H1 (cell line): Measurements from ENCODE around the gene GAPT. TPM values are rescaled to one million over a fixed set of nuclear protein-coding genes. Genes with fewer than 3 reads are reported as not detected.

Source experiments
- CTCF ChIA-PET: fragments of 300-600 bp; sonication (Branson Sonifier 250); formaldehyde crosslinking; loops from one replicate; lab custom pipeline; 2021; ENCODE audit not compliant: partially characterized antibody; lab: Charles Lee
- POLR2A ChIA-PET: fragments of 300-600 bp; sonication (Branson Sonifier 250); formaldehyde crosslinking; loops from one replicate; lab custom pipeline; 2021; ENCODE audit warnings: inconsistent platforms; ENCODE audit not compliant: partially characterized antibody; lab: Charles Lee
- DNase-seq, 2 experiments: peaks; one replicate each; pipeline versions ENCODE4 v3.0.0 to v3.0.0-alpha.2; 2010 to 2022; ENCODE audit warnings: low spot score in 2 of 2, low read depth in 1 of 2, mixed read lengths in 1 of 2
- FAIRE-seq: peaks from 2 replicates; lab custom pipeline; 2011; peaks lifted over from hg19 to GRCh38; lab: Jason Lieb, UNC
- H2AFZ ChIP-seq: 2 replicates; pipeline ENCODE4 v1.8.1; 2012; ENCODE audit warnings: low read length, inconsistent platforms
- H2AK5ac ChIP-seq: 2 replicates; pipeline ENCODE4 v1.6.1; 2013; ENCODE audit warnings: low read depth, low read length
- H2BK120ac ChIP-seq: replicated peaks from 2 replicates; pipeline ENCODE3; 2013; ENCODE audit warnings: low read depth, low read length, inconsistent platforms
- H2BK12ac ChIP-seq: 2 replicates; pipeline ENCODE4 v1.6.1; 2013; ENCODE audit warnings: low read depth, low read length
- H2BK15ac ChIP-seq: 2 replicates; pipeline ENCODE4 v1.6.1; 2013; ENCODE audit warnings: low read length
- H2BK20ac ChIP-seq: 2 replicates; pipeline ENCODE4 v1.6.1; 2013; ENCODE audit warnings: low read length
- H2BK5ac ChIP-seq: 2 replicates; pipeline ENCODE4 v1.6.1; 2013; ENCODE audit warnings: low read depth, low read length
- H3K14ac ChIP-seq: 2 replicates; pipeline ENCODE4 v1.6.1; 2013; ENCODE audit warnings: inconsistent platforms; ENCODE audit not compliant: insufficient read length
- H3K18ac ChIP-seq: 2 replicates; pipeline ENCODE4 v1.6.1; 2013; ENCODE audit warnings: low read length; ENCODE audit errors: extremely low read depth
- H3K23ac ChIP-seq: 2 replicates; pipeline ENCODE4 v1.6.1; 2013; ENCODE audit warnings: inconsistent platforms; ENCODE audit not compliant: insufficient read length
- H3K23me2 ChIP-seq: 2 replicates; pipeline ENCODE4 v1.6.1; 2013; ENCODE audit warnings: low read depth, low read length
- H3K27ac ChIP-seq: 2 replicates; pipeline ENCODE4 v1.6.1; 2011; ENCODE audit warnings: low read depth, low read length, inconsistent platforms
- H3K27me3 ChIP-seq, 4 experiments: replicated peaks in 1 of 4; 1 replicate in 1 of 4; 2 replicates in 3 of 4; pipeline versions ENCODE4 v1.6.1 to v1.8.1; 2011 to 2013; ENCODE audit warnings: low read length in 3 of 4, mild to moderate bottlenecking in 3 of 4, inconsistent platforms in 2 of 4, mixed read lengths in 2 of 4, moderate library complexity in 1 of 4; ENCODE audit not compliant: control insufficient read depth in 3 of 4, insufficient read depth in 3 of 4; ENCODE audit errors: extremely low read depth in 1 of 4
- H3K36me3 ChIP-seq, 4 experiments: 2 replicates each; pipeline versions ENCODE4 v1.6.1 to v1.8.1; 2011 to 2013; ENCODE audit warnings: mild to moderate bottlenecking in 4 of 4, low read length in 3 of 4, moderate library complexity in 2 of 4, control low read depth in 1 of 4, inconsistent platforms in 1 of 4; ENCODE audit not compliant: insufficient read depth in 4 of 4, control insufficient read depth in 2 of 4
- H3K4ac ChIP-seq: replicated peaks from 2 replicates; pipeline ENCODE3; 2013; ENCODE audit warnings: low read length, low read depth, mixed read lengths, inconsistent platforms; ENCODE audit not compliant: insufficient read length
- H3K4me1 ChIP-seq, 4 experiments: replicated peaks in 1 of 4; 1 replicate in 1 of 4; 2 replicates in 3 of 4; pipeline versions ENCODE4 v1.6.1 to v1.8.1; 2011 to 2013; ENCODE audit warnings: low read length in 3 of 4, inconsistent platforms in 2 of 4, mixed read lengths in 1 of 4; ENCODE audit not compliant: insufficient read depth in 4 of 4, control insufficient read depth in 3 of 4
- H3K4me2 ChIP-seq, 2 experiments: 2 replicates each; pipeline versions ENCODE4 v1.6.1 to v1.8.1; 2011 to 2013; ENCODE audit warnings: low read depth in 2 of 2, low read length in 2 of 2, control low read depth in 1 of 2, inconsistent platforms in 1 of 2, mild to moderate bottlenecking in 1 of 2; ENCODE audit not compliant: insufficient read depth in 1 of 2
- H3K4me3 ChIP-seq, 4 experiments: fragments of 200-600, 300-600 bp in 1 of 4; sonication (generic), shearing (Covaris generic), sonication (Bioruptor Twin) in 1 of 4; 2 replicates each; pipeline versions ENCODE4 v1.5.1 to v1.8.1; 2011 to 2016; ENCODE audit warnings: low read length in 4 of 4, low read depth in 3 of 4, control low read depth in 2 of 4, inconsistent platforms in 2 of 4, mild to moderate bottlenecking in 2 of 4, mixed read lengths in 1 of 4, moderate library complexity in 1 of 4; ENCODE audit not compliant: insufficient read depth in 2 of 4; ENCODE audit errors: extremely low read depth in 1 of 4
- H3K56ac ChIP-seq: replicated peaks from 2 replicates; pipeline ENCODE3; 2013; ENCODE audit warnings: low read depth, mild to moderate bottlenecking, mixed read lengths, low read length, inconsistent platforms; ENCODE audit not compliant: insufficient read length
- H3K79me1 ChIP-seq: 2 replicates; pipeline ENCODE4 v1.6.1; 2013; ENCODE audit warnings: low read depth, low read length, control low read depth
- H3K79me2 ChIP-seq, 2 experiments: 2 replicates each; pipeline versions ENCODE4 v1.6.1 to v1.8.1; 2012 to 2013; ENCODE audit warnings: low read length in 2 of 2, mild to moderate bottlenecking in 2 of 2, inconsistent platforms in 1 of 2; ENCODE audit not compliant: insufficient read depth in 2 of 2, control insufficient read depth in 1 of 2
- H3K9ac ChIP-seq, 4 experiments: replicated peaks in 1 of 4; 1 replicate in 1 of 4; 2 replicates in 3 of 4; pipeline versions ENCODE4 v1.6.1 to v1.8.1; 2011 to 2013; ENCODE audit warnings: low read depth in 3 of 4, low read length in 3 of 4, control low read depth in 2 of 4, mild to moderate bottlenecking in 2 of 4, moderate library complexity in 2 of 4, inconsistent platforms in 1 of 4; ENCODE audit errors: extremely low read depth in 1 of 4
- H3K9me3 ChIP-seq, 2 experiments: 2 replicates each; pipeline versions ENCODE4 v1.6.1 to v1.8.1; 2012 to 2013; ENCODE audit warnings: mild to moderate bottlenecking in 2 of 2, moderate library complexity in 2 of 2, control low read depth in 1 of 2, inconsistent platforms in 1 of 2, low read depth in 1 of 2, low read length in 1 of 2, mixed read lengths in 1 of 2; ENCODE audit not compliant: insufficient read depth in 2 of 2
- H4K20me1 ChIP-seq, 2 experiments: replicated peaks in 1 of 2; 2 replicates each; pipeline versions ENCODE3 to v1.8.1; 2011 to 2013; ENCODE audit warnings: inconsistent platforms in 2 of 2, low read length in 2 of 2, mild to moderate bottlenecking in 1 of 2; ENCODE audit not compliant: insufficient read depth in 2 of 2, control insufficient read depth in 1 of 2
- H4K5ac ChIP-seq: 2 replicates; pipeline ENCODE4 v1.6.1; 2013; ENCODE audit warnings: low read length, low read depth, mixed read lengths, inconsistent platforms; ENCODE audit not compliant: insufficient read length
- H4K8ac ChIP-seq: 2 replicates; pipeline ENCODE4 v1.8.0; 2013; ENCODE audit warnings: mild to moderate bottlenecking, moderate library complexity, low read length, inconsistent platforms; ENCODE audit not compliant: insufficient read depth; ENCODE audit errors: extremely low read depth
- H4K91ac ChIP-seq: replicated peaks from 2 replicates; pipeline ENCODE3; 2013; ENCODE audit warnings: low read length, mixed read lengths, inconsistent platforms; ENCODE audit not compliant: insufficient read length
- CBX5 ChIP-seq: fragments of 300-800, 300-1000 bp; sonication (generic); IDR thresholded peaks from 2 replicates; pipeline ENCODE4 v1.7.1; 2016; ENCODE audit warnings: antibody characterized with exemption, low read length, low read depth
- CTBP2 ChIP-seq: IDR thresholded peaks from 2 replicates; pipeline ENCODE4 v1.7.0; 2011; ENCODE audit warnings: borderline replicate concordance, mild to moderate bottlenecking, moderate library complexity, mixed read lengths, low read length; ENCODE audit not compliant: insufficient read depth, insufficient read length
- JUN ChIP-seq: IDR thresholded peaks from 2 replicates; pipeline ENCODE4 v1.6.1; 2011; ENCODE audit warnings: low read depth, mild to moderate bottlenecking, improper control_type of control experiment, low read length
- POLR2A ChIP-seq, 2 experiments: IDR thresholded peaks; 1 replicate in 1 of 2; 2 replicates in 1 of 2; pipeline ENCODE4 v1.6.1; 2011; ENCODE audit warnings: low read depth in 2 of 2, low read length in 2 of 2, mild to moderate bottlenecking in 2 of 2; ENCODE audit errors: control extremely low read depth in 1 of 2
- RNF2 ChIP-seq: fragments of 200-900, 300-1000 bp; sonication (generic); IDR thresholded peaks from 2 replicates; pipeline ENCODE4 v1.7.1; 2016; ENCODE audit warnings: borderline replicate concordance, low read depth, mild to moderate bottlenecking, antibody characterized with exemption, low read length; ENCODE audit not compliant: poor library complexity, severe bottlenecking; ENCODE audit errors: missing control alignments
- SIX5 ChIP-seq: IDR thresholded peaks from 2 replicates; pipeline ENCODE4 v1.6.1; 2011; ENCODE audit warnings: mild to moderate bottlenecking, low read depth, low read length
- TBP ChIP-seq: IDR thresholded peaks from 2 replicates; pipeline ENCODE4 v1.6.1; 2011; ENCODE audit warnings: low read depth, low read length, improper control_type of control experiment
- WGBS, 2 experiments: shearing (Covaris generic) in 1 of 2; methylation state at CpG; one replicate each; pipeline versions ENCODE4 v1.1.6 to v1.1.7; 2013 to 2015; ENCODE audit warnings: low lambda C conversion rate in 2 of 2, mixed read lengths in 2 of 2, inconsistent platforms in 1 of 2, low coverage in 1 of 2, missing lambda C conversion rate in 1 of 2; ENCODE audit not compliant: insufficient replicate concordance in 2 of 2, insufficient coverage in 1 of 2, insufficient read length in 1 of 2; ENCODE audit errors: extremely low coverage in 1 of 2, missing lambda C conversion rate in 1 of 2; 5-methylcytosine and 5-hydroxymethylcytosine counted together
- polyA plus RNA-seq, 7 experiments: library from polyadenylated mRNA; depleted of rRNA in 3 of 7; stranded (reverse) in 5 of 7; unstranded in 2 of 7; fragments of >200 nt in 5 of 7; fragments of 200-250 nt in 2 of 7; gene quantifications; 1 replicate in 5 of 7; 2 replicates in 1 of 7; 4 replicates in 1 of 7; pipeline versions ENCODE4 v1.2.1 to v1.2.3, GENCODE V29; 2011 to 2013; ENCODE audit warnings: missing spikeins in 2 of 7, mixed read lengths in 2 of 7
- total RNA-seq: library from RNA; stranded (reverse); fragmentation: NEBNext Ultra II Directional; extraction: Animal tissue kit (Norgen Biotek cat#: 25700); gene quantifications from 2 replicates; pipeline ENCODE4 v1.2.1, GENCODE V29; 2021
- TF ChIP-seq, protein P1 (sequence below), 3 experiments: IDR thresholded peaks; 1 replicate in 2 of 3; 2 replicates in 1 of 3; pipeline versions ENCODE4 v1.5.1 to v1.6.1; 2011; ENCODE audit warnings: low read length in 3 of 3, mild to moderate bottlenecking in 3 of 3, inconsistent platforms in 2 of 3, low read depth in 1 of 3, moderate library complexity in 1 of 3; ENCODE audit not compliant: insufficient read depth in 1 of 3; ENCODE audit errors: control extremely low read depth in 1 of 3

The GAPT gene
- total and polyA plus RNA-seq, 2 of the 8 experiments (the other 6 are each of a cell fraction or from before 2014, with no cell fraction given): not detected

DNA sequence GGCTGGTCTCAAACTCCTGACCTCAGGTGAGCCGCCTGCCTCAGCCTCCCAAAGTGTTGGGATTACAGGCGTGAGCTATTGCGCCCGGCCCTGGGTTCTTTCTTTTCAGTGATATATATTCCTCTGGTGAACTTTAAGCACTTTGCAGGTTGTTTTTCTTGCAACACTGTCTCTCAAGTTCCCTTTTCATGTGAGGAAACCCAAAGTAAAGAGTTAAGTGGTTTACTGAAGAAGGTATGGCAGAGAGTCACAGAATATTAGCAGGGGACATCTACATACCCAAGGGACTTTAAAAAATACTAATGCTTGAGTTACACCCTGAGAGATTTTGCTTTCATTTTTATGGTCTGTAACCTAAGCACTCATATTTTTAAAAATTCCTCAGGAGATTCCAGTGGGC is 6.7 kb upstream of the GAPT start:
- H2BK12ac ChIP-seq: no peak overlapping the region
- no peak overlapping the region for H4K5ac ChIP-seq
- no peak overlapping the region for H2BK5ac ChIP-seq
- H3K27me3 ChIP-seq: no peaks in the 10 kb centered on the region
- H3K9me3 ChIP-seq: no peaks in the 10 kb centered on the region
- 0 out of 4 replicates have a peak, but pooled peaks cover 0 to 3% of the 10 kb centered on the region in 2 experiments for H3K79me2 ChIP-seq
- H4K8ac ChIP-seq: no peak overlapping the region
- H3K4ac ChIP-seq: no peak overlapping the region
- H3K27ac ChIP-seq: no peak overlapping the region
- CTCF ChIA-PET: interaction anchor here (0.9 to 2.0 kb wide), 4 partner anchors 11 to 366 kb away, joined by 3 to 6 read pairs (median 5); no protein-coding TSS in a partner anchor
- FAIRE-seq: no peak
- H2AK5ac ChIP-seq: no peak overlapping the region
- no peak overlapping the region for H3K23ac ChIP-seq
- no peak overlapping the region for H3K9ac ChIP-seq
- H3K23me2 ChIP-seq: peaks cover 3% of the 10 kb centered on the region; the same call in 1 of the 2 replicates
- H3K4me3 ChIP-seq: no peak overlapping the region
- H4K20me1 ChIP-seq: peaks cover 0 to 5% of the 10 kb centered on the region in 2 experiments
- no peak overlapping the region for H3K18ac ChIP-seq
- H3K36me3 ChIP-seq: no peaks in the 10 kb centered on the region
- no peak overlapping the region for H2BK120ac ChIP-seq
- H3K56ac ChIP-seq: no peak overlapping the region
- POLR2A ChIA-PET: no interaction called here
- 81% methylated on average over 4 of the region's 4 CpGs; no CpG with 5 or more reads in 1 of the 2 experiments for WGBS, 2 experiments
- no peak overlapping the region for H3K14ac ChIP-seq
- H2BK20ac ChIP-seq: no peak overlapping the region
- no peaks in the 10 kb centered on the region; a peak in 1 of 7 replicates for H3K4me1 ChIP-seq
- no peak for DNase-seq
- no peak overlapping the region for H2BK15ac ChIP-seq
- no peak overlapping the region for H3K4me2 ChIP-seq
- H3K79me1 ChIP-seq: no peaks in the 10 kb centered on the region
- no peak overlapping the region for H2AFZ ChIP-seq
- no peak overlapping the region for H4K91ac ChIP-seq
- TF ChIP-seq CTBP2 (no peak), RNF2 (no peak), POLR2A (IDR thresholded peaks at IDR 0.05; ENCODE audit: control extremely low read depth in 1 of 2, low read depth in 2 of 2, low read length in 2 of 2) (no peak), JUN (no peak), SIX5 (no peak), CBX5 (no peak), TBP (no peak)
- TF ChIP-seq, protein P1, sequence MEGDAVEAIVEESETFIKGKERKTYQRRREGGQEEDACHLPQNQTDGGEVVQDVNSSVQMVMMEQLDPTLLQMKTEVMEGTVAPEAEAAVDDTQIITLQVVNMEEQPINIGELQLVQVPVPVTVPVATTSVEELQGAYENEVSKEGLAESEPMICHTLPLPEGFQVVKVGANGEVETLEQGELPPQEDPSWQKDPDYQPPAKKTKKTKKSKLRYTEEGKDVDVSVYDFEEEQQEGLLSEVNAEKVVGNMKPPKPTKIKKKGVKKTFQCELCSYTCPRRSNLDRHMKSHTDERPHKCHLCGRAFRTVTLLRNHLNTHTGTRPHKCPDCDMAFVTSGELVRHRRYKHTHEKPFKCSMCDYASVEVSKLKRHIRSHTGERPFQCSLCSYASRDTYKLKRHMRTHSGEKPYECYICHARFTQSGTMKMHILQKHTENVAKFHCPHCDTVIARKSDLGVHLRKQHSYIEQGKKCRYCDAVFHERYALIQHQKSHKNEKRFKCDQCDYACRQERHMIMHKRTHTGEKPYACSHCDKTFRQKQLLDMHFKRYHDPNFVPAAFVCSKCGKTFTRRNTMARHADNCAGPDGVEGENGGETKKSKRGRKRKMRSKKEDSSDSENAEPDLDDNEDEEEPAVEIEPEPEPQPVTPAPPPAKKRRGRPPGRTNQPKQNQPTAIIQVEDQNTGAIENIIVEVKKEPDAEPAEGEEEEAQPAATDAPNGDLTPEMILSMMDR (IDR thresholded peaks at IDR 0.05; ENCODE audit: control extremely low read depth in 1 of 3, insufficient read depth in 1 of 3, low read depth in 1 of 3, low read length in 3 of 3): no peak
